ENCODE results near the gene TCF7L2. TPM values are rescaled to one million over a fixed set of nuclear protein-coding genes. Genes with fewer than 3 reads are reported as not detected.

The TCF7L2 gene
- total RNA-seq, 1 donor from 2014 or later, result 45.0 TPM

DNA sequence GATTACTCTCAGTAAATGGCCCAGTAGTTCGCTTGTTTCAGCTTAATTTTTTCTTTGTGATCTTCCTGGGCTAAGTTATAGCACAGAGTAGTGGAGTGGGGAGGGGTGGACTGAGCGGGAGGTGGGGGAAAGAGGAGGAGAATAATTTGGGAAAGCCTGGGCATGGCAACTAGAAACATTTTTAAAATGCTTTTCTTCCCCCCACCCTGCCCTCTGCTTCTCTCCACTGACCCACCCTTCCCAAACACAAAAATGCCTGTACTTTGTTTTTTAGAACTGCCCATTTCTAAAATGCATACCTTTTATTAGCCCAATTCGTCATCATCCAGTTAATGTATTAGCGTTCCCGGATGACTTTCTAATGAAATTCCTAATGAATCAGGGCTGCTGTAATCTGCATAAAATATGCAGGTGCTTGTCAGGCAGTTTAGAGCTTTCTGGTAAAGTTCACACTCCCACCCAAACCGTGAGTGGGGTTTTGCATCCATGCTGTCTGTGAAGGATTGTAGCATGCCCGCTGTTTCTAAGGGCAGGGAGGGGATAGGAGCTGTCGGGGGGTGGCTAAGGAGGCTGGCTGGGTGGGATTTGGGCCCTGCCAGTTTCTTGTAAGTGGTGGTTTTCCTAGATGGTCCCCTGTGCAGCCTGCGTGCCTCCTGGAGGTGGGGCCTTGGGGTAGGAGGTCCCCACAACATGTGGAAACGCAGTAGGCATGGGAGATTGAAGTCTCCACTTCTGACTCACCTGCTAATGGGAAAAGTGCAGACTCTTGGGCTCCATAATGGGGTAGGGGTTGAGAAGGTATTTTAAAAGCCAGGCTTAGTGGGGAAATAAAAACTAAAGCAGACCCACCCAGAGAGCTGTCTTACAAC is 190.3 kb downstream of the TCF7L2 start:
- no peak for DNase-seq (ENCODE audit: low spot score)

DNA sequence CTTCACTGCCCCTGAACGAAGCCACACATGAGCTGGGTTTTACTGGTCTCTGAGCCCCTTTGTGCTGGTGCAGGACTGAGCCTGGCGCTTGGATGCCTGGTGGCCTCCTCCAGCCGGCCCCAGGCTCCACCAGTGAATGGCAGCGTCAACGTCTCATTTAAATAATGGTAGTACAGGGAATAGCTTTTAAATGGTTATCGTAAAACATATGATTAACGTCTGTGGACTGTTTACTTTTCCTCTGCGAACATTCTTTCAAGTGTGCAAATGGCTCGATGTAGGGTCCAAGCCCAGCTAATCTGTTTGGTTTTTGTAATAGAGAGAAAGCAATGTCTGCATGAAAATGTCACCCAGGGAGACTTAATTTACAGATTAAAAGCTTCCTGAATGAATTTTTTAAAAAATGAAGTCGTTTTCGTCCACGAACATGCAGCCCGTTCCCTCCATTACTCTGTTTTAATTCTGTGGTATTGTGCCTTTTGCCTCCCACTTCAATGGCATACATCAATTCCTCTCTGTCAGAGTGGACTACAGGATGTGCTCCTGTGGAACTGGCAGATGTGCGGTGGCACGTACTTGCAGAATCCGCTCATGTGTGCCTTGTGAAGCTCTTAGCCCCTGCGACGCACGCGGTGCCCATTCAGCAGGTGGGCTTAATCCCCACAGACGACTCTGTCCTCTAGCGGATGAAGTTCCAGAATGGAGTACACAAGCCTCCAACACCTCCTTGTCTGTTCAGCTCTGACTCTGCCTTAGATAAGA is 192.7 kb downstream of the TCF7L2 start:
- DNase-seq (ENCODE audit: low spot score), result no peak

DNA sequence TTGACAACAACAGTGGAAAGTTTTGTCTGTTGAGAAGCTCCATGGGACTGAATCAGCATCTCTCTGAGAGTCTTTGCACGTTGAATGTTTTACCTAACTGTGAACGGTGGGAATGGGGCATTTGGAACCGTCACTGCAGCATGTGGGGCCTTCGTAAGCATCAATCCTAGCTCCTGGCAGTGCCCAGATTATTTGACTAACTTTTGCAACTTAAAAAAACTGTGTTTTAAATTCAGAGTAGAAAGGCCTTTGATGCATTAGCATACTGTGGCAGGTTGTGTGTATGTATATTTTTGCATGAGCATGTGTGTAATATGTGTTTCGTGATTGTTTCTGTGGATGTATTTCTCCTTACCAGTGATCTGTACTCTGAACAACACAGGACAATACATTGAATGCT is 194.5 kb downstream of the TCF7L2 start:
- DNase-seq (ENCODE audit: low spot score), result no peak

DNA sequence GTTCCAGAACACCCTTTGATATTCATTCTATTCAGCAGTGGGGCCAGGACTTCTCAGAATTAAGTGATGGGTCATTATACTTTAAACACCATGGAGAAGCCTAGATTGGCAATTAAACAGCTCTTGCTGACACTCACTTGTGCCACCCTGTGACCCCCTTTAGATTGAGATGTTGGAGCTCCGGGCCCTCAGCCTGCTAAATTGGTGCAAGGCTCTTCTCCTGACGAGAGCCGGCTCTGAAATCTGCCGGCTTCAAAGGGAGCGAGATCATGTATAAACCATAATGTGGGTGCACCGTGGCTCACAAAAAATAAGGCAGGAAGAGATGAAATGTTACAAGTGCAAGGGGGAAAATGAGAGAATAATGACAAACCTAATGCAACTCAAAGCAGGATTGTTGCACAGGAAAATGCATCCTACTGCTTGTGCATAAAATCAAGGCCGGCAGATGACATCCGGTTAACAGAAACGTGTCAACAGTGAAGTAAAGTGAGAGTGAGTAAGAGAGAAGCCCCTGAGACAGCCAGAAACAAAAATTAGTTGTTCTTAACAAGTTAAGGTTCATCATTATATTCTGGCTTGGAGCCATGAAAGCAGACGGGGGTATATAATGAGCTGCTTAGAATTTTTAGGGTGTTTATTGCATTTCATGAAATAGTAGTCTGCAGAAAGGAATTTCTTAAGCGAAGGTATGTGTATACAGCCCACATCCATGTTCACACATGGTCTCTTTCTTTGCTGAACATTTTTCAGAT is 198.2 kb downstream of the TCF7L2 start:
- DNase-seq (ENCODE audit: low spot score), result no peak

DNA sequence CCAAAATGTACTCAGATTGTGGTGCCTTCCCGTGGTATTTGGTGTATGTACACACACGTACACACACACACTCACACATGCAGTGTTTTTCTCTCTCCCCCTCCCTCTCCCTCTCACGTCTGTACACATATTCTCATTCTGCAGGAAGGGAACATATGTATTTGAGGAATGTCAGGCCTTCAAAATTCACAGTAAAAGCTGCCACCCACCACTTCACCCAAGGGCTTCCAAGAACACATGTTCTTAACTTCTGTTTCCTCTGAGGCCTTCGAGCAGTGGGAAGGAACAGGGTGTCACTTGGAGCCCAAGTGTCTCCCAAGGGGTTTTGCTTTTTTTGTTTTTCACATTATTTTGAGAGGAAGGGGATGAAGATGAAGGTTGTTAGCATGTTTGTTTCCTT is 198.9 kb downstream of the TCF7L2 start:
- no peak for DNase-seq (ENCODE audit: low spot score)

DNA sequence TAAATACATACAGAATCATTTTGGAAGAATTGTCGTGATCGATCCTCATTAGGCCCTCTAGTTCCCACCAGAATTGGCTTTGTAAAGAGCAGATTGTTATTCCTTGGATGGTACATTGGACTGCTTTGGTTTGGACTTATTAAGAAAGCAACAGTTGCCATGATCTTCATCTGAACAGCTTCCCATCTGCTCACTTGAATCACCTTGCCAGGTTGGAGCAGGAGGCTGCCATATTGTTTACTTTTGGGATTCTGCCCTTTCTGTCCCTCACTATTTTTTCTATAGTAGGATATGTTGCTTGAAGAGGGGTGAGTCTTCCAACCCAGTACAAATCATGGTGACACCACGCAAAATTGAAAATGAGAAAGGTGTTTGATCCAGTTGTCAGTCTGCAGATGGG is 199.6 kb downstream of the TCF7L2 start:
- no peak for DNase-seq (ENCODE audit: low spot score)

DNA sequence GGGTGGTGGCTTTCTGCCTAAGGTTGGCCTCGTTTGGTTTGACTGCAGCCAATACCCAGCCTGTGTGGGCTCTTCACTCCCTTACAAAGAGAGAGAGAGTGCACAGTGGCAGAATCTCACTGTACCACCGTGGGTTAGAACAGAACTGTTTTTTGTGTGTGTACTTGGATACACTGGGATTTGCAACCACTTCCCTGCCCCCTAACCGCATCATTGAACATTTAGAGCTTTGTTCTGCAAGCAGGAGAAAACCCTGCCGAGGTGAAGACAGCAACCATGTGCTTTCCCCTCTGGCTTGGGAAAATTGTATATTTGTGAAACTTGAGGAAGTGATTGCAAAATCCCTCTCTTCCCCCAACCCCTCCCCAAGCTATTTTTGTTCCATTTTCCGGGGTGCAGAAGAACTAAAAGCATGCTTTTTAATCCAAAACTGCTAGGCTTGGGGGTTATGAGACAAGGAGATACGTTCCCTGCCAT is 201.2 kb downstream of the TCF7L2 start:
- DNase-seq (ENCODE audit: low spot score), result no peak

DNA sequence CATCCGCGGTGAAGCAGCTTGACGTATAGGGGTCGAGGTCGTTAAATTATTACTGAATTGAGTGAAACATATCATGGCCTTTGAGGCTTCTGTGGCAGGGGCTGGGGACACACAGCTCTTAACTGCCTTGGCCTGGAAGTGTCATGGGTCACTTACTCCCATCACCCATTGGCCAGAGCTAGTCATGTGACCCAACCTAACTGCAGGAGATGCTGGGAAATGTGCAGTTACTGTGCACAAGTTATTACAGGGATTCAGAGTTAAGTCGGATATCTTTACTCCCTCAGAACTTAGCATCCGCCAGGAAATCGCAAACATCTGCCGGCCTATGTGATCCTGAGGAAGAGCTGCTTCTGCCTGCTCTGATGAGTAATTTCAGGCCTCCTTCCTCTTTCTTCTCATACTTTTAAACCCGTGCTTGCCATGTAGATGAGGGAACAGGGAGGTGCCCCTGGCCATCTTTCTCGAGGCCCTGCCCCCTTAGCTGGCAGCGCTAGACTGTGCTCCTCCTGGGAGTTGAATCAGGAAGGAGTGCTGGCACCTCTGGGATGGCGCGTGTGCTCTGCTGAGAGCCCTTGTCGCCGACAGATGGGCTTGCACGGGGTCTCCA is 203.6 kb downstream of the TCF7L2 start:
- peak; percentile 75 for DNase-seq (ENCODE audit: low spot score)

DNA sequence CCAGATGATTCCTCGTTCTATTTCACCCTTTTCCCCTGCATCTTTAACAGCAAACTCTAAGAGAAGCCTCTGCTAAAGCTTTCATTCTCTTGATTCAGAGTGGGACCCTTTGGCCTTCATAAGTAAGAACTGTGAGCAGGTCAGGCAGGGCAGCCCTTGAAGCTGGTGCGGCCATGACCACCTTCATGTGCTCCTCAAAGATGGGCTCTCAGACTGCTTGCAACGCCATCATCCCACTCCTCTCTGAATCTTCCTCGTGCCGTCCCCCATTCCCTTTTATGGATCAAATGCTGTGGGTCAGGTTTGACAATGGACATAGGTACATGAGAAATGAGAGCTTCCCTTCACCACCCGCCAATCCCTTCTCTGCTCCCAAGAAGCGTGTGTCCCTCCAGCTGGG is 207.4 kb downstream of the TCF7L2 start:
- no peak for DNase-seq (ENCODE audit: low spot score)

DNA sequence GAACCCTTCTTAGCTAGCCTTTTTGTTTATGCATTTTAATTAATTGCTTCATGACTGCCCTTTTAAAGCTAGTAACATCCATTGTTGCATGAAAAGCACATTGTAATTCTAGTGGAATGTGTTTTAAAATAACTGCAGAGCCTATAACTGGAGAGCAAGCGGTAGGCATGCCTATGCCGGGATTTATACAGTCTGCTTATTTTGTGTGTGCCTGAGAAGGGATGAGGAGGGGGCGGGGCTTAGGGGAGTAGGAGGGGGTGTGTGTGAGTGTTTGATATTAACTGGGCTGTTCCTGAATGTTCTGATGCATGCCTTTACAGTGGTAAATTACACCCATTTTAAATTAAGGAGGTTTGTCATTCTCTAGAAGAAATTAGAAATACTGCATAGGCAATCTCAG is 208.1 kb downstream of the TCF7L2 start:
- DNase-seq (ENCODE audit: low spot score), result peak; percentile 70

DNA sequence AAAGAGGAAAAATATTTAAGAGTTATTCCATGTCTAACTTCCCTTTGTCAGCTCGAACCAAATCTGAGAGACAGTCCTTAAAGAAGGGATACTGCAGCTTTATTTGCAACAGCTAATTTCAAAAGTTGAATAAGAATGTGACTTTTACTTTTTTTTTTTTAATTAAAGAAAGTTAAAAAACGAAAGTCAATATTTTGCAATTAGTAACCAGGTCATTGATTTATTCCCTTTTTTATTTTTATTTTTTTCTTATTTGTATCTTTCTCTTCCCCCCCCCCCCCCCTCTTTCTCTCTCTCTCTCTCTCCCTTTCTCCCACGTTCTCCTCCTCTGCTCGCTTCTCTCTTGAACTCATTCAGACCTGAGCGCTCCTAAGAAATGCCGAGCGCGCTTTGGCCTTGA is 209.5 kb downstream of the TCF7L2 start:
- no peak for DNase-seq (ENCODE audit: low spot score)

DNA sequence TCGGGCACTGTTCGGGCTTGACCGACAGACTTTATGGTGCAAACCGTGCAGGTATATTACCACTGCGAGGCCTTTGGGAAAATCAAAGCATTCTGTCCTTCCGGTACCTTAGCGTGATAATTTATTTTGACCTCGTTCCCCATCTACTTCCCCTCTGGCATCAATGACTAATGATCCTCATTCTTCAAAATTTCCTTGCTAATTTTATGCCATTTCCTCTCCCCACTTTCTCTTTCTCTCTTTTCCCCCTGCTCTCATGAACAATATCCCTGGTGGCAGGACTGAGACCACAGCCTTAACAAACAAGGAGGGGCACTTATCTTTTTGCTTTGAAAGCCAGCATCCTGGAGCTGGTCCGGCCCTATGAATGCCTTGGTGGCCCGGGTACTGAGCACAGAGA is 210.6 kb downstream of the TCF7L2 start:
- DNase-seq (ENCODE audit: low spot score), result no peak

DNA sequence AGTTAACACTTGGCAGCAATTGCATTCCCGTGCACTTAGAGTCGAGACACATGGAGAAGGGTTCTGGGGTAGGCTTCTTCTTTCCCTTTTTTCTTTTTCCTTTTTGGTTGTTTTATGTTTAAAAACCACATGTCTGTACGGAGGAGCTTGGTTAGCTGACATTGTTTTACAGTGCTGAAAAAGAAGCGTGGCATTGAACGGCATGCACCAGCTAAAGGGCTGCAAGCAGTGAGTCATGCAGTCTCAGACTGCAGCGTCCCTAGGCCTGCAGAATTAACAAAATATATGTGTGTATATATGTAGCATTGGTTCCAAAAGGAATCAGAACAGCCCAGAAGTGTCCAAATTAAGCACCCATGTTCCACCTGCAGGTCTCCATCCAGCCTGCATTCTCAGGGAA is 211.0 kb downstream of the TCF7L2 start:
- no peak for DNase-seq (ENCODE audit: low spot score)

DNA sequence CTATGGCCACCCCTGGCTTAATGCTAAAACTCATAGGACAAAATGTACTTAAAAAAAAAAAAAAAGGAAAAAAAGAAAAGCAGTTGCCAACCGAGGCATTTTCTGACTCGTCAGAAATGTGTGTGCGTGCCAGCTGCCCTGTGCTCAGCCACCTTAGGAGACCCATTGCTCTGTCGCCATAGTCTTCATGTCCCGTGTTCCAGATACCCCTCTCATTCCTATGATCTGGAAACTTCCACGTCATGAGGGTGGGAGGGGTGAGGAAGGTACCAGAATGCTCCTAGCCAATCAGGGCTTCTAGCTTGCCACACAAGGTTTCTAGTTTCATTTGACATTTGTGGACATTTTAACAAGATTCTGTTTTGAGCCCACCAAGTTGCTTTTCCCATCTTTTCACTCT is 212.9 kb downstream of the TCF7L2 start:
- no peak for DNase-seq (ENCODE audit: low spot score)

DNA sequence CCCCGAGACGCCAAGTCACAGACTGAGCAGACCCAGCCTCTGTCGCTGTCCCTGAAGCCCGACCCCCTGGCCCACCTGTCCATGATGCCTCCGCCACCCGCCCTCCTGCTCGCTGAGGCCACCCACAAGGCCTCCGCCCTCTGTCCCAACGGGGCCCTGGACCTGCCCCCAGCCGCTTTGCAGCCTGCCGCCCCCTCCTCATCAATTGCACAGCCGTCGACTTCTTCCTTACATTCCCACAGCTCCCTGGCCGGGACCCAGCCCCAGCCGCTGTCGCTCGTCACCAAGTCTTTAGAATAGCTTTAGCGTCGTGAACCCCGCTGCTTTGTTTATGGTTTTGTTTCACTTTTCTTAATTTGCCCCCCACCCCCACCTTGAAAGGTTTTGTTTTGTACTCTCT is 215.6 kb downstream of the TCF7L2 start:
- no peak for DNase-seq (ENCODE audit: low spot score)

DNA sequence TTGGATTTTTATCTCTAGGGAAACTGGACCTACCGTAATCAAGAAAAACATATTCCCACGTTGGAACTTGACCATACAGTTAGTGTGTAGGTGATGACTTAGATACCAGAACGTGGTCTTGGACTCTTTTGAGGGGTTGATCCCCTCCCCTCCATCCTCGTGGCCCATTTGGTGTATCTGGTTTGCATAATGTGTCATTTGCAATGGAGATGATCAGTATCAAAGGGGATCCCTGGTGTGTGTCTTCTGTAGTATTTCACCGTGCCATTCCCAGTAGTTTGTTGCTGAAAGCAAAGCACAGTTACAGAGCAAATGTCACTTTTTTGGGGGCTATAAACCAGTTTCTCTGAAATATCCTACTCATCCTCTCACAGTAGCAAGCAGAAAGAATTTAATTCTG is 217.7 kb downstream of the TCF7L2 start:
- DNase-seq (ENCODE audit: low spot score), result no peak

DNA sequence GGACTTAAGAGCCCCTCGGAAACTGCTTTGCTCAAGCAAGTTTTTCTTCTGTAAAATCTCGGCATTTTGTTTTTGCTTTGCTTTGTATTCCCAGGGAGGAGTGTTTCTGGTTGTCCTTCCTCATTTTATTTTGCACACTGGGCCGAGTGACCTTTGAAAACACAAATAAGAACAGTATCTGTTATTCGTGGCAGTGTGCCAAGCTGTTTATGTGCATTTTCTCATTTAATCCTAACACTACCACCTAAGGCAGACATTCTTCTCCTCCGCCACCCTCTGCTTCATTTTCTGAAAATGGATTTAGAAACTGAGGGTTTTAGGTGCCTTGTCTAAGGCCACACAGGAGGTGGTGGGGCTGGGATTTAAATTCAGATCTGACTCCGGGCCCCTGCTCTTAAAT is 218.5 kb downstream of the TCF7L2 start:
- no peak for DNase-seq (ENCODE audit: low spot score)

DNA sequence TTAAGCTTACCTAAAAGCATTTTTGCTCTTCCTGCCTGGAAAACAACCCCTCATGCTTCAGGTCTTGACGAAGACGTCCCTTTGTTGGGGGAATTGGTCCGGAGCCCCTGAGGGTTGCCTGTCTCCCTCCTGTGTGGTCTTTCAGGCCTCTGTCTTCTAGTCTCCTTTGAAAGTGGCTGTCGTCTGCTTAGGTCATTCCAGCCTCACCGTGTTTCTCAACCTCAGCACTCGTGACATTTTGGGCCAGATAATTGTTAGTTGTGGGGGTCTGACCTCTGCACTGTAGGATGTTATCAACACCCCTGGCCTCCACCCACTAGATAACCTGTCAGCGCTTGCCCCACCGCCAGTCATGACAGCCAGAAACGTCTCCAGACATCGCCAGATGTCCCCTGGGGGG is 219.1 kb downstream of the TCF7L2 start:
- DNase-seq (ENCODE audit: low spot score), result no peak

DNA sequence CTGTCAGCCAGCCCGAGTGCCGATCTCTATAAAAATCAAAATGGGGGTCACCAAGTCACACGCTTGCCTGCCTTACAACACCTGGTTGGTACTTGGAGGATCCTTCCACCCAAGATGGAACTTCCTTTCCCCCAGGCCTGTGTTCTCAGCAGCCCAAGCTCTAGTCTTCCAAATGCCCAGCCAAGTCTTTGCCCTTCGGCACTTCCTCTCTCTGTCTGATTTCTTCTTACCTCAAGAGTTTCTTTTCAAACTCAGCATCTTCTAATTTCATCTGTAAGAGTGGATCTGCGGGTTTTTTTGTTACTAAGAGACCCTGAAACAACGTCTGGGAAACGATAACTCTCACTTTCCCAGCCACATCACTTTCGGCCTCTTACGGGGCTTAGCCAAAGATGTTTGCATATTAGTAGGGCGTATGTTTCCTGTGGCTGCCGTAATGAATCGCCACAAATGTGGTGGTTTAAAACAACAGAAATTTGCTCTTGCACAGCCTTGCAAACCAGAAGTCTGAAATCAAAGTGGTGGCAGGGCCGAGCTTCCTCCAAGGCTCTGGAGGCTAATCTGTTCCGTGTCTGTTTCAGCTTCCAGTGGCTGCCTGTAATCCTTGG is 219.9 kb downstream of the TCF7L2 start:
- no peak for DNase-seq (ENCODE audit: low spot score)

DNA sequence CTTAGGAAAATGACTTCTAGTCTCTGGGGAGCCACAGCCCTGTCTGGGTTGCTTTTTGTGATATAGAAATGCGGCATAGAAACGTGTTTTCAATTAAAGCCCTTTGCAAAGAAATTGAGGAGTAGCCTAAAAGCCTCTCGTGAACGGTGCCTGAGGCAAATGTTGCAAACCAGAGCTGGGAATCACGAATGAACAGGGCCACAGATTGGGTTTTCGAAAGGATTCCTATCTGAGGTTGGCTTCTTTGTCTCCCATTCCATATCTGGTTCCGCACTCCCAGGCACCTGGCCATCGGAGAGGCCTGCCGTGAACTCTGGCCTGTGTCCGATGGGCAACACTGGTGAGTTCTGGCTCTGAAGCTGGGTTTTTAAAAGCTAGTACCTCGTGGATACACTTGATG is 221.6 kb downstream of the TCF7L2 start:
- no peak for DNase-seq (ENCODE audit: low spot score)

DNA sequence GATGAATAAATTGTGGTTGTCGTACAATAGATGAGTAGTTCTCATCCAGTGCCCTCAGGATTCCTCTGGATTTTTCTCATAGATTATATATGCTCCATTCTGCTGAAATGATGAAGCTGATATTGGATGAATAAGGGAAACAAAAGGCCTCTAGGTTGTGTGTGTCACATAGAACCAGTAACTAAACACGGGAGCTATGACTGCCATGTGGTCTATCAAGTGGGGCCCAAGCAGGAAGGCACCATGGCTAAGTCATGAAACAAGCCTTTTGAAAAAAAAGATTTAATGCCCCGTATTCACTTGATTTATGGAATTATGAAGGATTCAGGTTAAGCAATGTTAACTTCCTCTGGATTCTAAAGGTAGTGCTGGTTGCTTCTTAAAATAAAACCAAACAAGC is 225.1 kb downstream of the TCF7L2 start:
- DNase-seq (ENCODE audit: low spot score), result no peak

Data from umbilical cord (tissue), 2 donors.